Measurements from ENCODE around the gene HOXB3. TPM values are rescaled to one million over a fixed set of nuclear protein-coding genes. Genes with fewer than 3 reads are reported as not detected.

Gene HOXB3
- total RNA-seq, 1 donor from 2014 or later, result not detected

DNA sequence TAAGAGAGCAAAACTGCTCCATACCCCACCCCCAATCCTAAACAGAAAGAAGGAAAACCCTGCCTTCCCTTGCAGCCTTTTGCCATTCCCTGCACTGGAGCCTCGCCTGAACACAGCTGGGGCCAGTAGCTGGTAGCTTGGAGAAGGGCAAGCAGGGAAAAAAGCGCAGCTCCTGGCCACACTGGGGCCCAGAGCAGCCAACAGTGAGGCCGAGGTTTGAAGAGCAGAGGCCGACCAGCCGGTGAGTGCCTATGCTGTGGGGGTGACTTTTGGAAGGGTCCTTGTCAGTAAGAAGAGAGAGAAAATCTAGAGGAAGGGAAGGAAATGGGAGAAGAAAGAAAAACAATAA lies 39.3 kb upstream of the HOXB3 start:
- H3K9ac ChIP-seq (ENCODE audit: low read length), result no peak overlapping the region
- peaks cover 97% of the 10 kb centered on the region for H3K27me3 ChIP-seq (ENCODE audit: insufficient read depth, low read length)
- Mint-ChIP-seq H3K36me3 (ENCODE audit: low read depth, unreplicated experiment) (peaks cover 10% of the 10 kb centered on the region), H3K27ac (ENCODE audit: unreplicated experiment) (no peak overlapping the region), H3K9me3 (ENCODE audit: unreplicated experiment) (peaks cover 16% of the 10 kb centered on the region), H3K27me3 (ENCODE audit: low read depth, unreplicated experiment) (peaks cover 83% of the 10 kb centered on the region), H3K4me1 (ENCODE audit: low read depth, unreplicated experiment) (no peaks in the 10 kb centered on the region), H3K4me3 (ENCODE audit: unreplicated experiment) (no peak overlapping the region)
- no peak overlapping the region for H3K4me3 ChIP-seq (ENCODE audit: insufficient read depth, low read depth, low read length)
- DNase-seq (ENCODE audit: low read depth) (no peak), FAIRE-seq (no peak)
- no peaks in the 10 kb centered on the region for H3K79me2 ChIP-seq (ENCODE audit: insufficient read depth, low read length)
- H2AFZ ChIP-seq (ENCODE audit: low read depth, low read length), result no peak overlapping the region
- TF ChIP-seq, protein P1, sequence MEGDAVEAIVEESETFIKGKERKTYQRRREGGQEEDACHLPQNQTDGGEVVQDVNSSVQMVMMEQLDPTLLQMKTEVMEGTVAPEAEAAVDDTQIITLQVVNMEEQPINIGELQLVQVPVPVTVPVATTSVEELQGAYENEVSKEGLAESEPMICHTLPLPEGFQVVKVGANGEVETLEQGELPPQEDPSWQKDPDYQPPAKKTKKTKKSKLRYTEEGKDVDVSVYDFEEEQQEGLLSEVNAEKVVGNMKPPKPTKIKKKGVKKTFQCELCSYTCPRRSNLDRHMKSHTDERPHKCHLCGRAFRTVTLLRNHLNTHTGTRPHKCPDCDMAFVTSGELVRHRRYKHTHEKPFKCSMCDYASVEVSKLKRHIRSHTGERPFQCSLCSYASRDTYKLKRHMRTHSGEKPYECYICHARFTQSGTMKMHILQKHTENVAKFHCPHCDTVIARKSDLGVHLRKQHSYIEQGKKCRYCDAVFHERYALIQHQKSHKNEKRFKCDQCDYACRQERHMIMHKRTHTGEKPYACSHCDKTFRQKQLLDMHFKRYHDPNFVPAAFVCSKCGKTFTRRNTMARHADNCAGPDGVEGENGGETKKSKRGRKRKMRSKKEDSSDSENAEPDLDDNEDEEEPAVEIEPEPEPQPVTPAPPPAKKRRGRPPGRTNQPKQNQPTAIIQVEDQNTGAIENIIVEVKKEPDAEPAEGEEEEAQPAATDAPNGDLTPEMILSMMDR (IDR thresholded peaks at IDR 0.05; ENCODE audit: insufficient read depth, low read depth, low read length), result no peak
- TF ChIP-seq EZH2 (IDR thresholded peaks at IDR 0.05; ENCODE audit: insufficient read depth, low read length), result peak; percentile 62
- no peak overlapping the region for H3K27ac ChIP-seq (ENCODE audit: low read depth, low read length)
- peaks cover 12% of the 10 kb centered on the region for H3K9me3 ChIP-seq (ENCODE audit: insufficient read depth, low read depth, low read length)
- H3K36me3 ChIP-seq (ENCODE audit: insufficient read depth, low read length), result no peaks in the 10 kb centered on the region
- H3K4me1 ChIP-seq (ENCODE audit: insufficient read depth, low read length), result peaks cover 14% of the 10 kb centered on the region
- no peak overlapping the region for H3K4me2 ChIP-seq (ENCODE audit: low read length)
- no peaks in the 10 kb centered on the region for H4K20me1 ChIP-seq (ENCODE audit: insufficient read depth, low read length)

DNA sequence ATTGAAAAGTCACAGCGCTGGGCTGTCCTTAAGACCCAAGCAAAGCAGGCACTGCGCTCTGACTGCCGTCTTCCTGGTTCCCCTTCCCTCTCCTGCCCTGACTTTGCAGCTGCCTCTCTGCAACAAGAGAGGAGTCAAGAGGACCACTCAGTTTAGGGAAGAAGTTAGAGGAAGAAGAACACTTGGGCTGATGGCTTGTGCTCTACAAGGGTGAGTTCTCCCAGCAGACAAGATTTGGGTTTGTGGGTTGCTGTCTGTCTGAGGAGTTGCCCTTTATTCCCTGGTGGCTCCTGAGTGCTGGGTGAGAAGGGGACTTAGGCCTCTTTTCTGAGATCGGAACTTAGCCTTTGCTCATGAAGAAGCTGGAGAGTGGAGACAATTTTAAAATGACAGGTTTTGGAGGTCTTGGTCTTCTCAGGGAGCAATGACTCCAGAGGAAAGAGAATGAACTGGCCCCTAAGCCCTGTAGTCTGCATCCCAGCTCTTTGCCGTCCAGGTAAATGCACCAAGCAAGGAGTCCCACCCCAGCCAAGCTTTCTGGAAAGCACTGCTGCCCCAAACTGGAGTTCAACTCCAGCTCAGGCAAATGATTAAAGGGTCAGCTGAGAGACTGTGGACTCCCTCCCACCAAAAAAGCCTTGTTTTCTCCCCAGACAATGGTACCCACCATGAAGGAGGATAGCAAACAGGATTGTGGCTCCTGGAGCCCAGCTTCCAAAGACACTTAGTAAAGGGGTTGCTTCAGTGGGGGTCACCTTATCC lies 38.8 kb upstream of the HOXB3 start:
- TF ChIP-seq EZH2 (IDR thresholded peaks at IDR 0.05; ENCODE audit: insufficient read depth, low read length), result no peak
- TF ChIP-seq, protein P1 (IDR thresholded peaks at IDR 0.05; ENCODE audit: insufficient read depth, low read depth, low read length), result no peak
- H3K79me2 ChIP-seq (ENCODE audit: insufficient read depth, low read length), result no peaks in the 10 kb centered on the region
- no peak overlapping the region for H3K4me3 ChIP-seq (ENCODE audit: insufficient read depth, low read depth, low read length)
- H2AFZ ChIP-seq (ENCODE audit: low read depth, low read length), result no peak overlapping the region
- Mint-ChIP-seq H3K36me3 (ENCODE audit: low read depth, unreplicated experiment) (peaks cover 10% of the 10 kb centered on the region), H3K27ac (ENCODE audit: unreplicated experiment) (no peak overlapping the region), H3K27me3 (ENCODE audit: low read depth, unreplicated experiment) (peaks cover 83% of the 10 kb centered on the region), H3K4me3 (ENCODE audit: unreplicated experiment) (no peak overlapping the region), H3K9me3 (ENCODE audit: unreplicated experiment) (peaks cover 16% of the 10 kb centered on the region), H3K4me1 (ENCODE audit: low read depth, unreplicated experiment) (no peaks in the 10 kb centered on the region)
- no peaks in the 10 kb centered on the region for H3K36me3 ChIP-seq (ENCODE audit: insufficient read depth, low read length)
- H3K9me3 ChIP-seq (ENCODE audit: insufficient read depth, low read depth, low read length), result peaks cover 12% of the 10 kb centered on the region
- no peak overlapping the region for H3K9ac ChIP-seq (ENCODE audit: low read length)
- H3K4me1 ChIP-seq (ENCODE audit: insufficient read depth, low read length), result peaks cover 14% of the 10 kb centered on the region
- H4K20me1 ChIP-seq (ENCODE audit: insufficient read depth, low read length), result no peaks in the 10 kb centered on the region
- peaks cover 97% of the 10 kb centered on the region for H3K27me3 ChIP-seq (ENCODE audit: insufficient read depth, low read length)
- no peak for FAIRE-seq
- no peak overlapping the region for H3K27ac ChIP-seq (ENCODE audit: low read depth, low read length)
- no peak overlapping the region for H3K4me2 ChIP-seq (ENCODE audit: low read length)
- no peak for DNase-seq (ENCODE audit: low read depth)

Measured in astrocyte (in vitro differentiated cells and primary cell).